ENCODE measurements around the gene MAP3K3.

MAP3K3 gene

DNA sequence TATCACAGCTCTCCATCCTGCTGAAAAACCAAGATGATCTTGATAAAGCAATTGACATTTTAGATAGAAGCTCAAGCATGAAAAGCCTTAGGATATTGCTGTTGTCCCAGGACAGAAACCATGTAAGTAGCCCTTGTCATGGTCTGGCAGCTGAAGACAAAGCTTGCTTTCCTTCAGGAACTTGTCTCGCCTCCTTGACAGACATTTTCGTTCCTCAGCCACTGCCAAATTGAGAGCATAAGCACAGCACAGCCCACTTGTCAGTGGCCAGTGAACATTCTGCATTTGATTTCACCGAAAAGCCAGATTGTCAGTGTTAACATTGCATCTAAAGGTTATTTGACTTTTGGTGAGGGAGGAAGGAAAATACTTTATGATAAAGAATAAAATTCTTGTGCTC lies 35.6 kb downstream of the MAP3K3 start:
- DNase-seq = no peak

DNA sequence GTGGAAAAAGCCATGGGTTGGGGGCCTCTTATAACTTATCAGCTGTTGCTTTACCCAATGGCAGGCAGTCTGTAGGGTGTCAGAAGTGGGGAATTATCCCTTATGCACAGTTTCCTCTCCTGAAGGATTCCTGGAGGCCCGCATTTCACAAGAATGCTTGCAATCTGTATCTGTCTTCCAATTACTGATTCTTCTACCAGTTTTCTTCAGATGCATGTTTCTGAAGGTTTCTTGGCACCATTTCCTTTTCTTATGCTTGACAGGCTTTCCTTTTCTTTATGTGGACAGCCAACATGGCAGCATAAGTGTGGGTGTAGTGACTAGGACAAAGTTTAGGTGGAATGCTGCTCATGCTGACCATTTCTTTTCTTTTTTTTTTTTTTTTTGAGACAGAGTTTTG lies 36.1 kb downstream of the MAP3K3 start:
- no peak for DNase-seq

DNA sequence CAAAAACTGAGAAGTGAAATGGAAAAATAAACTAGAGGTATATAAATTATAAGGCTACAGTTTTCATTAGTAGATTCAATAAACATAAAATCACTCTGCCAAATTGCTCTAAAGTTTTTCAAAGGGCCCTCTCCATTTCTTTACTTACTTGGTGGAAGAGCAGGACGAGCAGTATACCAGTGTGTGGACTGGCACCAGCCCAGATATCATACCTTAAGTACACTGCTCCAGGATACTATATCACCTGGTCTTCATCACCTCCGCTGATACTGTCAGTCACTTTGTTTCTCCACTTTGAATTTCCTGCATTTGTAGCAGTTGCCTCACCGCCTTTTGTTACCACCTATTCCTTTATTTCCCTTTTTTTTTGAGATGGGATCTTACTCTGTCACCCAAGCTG lies 37.6 kb downstream of the MAP3K3 start:
- no peak for DNase-seq

DNA sequence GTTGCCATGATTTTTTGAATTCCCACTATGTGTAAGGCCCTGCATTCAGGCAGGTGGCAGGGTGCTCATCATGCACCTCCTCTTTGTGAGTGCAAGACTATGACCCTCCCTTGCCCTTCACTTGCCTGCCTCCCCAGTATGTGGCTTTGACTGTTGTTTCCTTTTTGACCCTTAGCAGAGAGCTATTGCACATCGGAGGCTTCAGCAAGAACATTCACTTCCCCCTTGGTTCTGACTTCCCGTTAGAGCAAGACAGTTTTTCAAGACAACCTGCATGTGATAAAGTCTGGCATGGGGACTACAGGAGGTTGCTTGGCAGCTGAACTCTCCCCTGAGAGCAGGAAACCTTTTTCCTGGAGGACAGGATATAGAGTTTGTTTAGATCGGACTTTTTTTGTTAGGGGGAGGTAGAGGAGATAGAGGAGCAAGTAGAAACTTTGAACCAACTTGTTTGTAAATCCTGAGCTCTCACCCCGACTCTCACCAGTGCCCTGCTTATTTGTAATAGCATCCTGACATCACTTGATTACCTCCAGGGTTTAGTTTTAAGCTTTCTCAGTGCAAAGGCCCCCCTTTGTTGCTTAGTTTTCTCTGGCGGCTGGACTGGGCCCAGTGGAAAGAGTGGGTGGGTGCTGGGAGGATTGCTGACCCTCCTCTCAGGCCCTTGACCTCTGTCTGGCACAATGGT lies 43.5 kb downstream of the MAP3K3 start:
- no peak for DNase-seq

GRCh38 chr17:63672856-63673255 lies 50.6 kb downstream of the MAP3K3 start:
- no peak for DNase-seq

DNA sequence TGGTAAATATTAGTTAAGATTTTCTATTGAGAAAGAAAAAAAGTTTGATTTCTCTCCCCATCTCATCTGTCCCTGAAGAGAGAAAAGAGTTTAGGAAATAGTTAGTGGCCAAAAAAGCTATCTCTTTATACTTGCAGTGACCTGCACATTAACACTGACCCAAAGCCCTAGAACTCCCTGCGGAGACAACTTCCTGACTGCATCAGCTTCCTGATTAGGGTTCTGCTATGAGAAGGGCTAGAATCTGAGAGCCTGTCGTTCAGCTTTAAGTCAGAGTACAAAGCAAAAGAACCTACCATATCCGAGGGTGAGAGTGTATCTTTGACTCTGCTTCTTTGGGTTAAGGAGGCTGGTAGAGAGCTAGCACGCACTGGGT lies 53.0 kb downstream of the MAP3K3 start:
- no peak for DNase-seq

- DNase-seq = no peak
Observed at GRCh38 chr17:63675607-63676546, 53.7 kb downstream of the MAP3K3 start.

DNA sequence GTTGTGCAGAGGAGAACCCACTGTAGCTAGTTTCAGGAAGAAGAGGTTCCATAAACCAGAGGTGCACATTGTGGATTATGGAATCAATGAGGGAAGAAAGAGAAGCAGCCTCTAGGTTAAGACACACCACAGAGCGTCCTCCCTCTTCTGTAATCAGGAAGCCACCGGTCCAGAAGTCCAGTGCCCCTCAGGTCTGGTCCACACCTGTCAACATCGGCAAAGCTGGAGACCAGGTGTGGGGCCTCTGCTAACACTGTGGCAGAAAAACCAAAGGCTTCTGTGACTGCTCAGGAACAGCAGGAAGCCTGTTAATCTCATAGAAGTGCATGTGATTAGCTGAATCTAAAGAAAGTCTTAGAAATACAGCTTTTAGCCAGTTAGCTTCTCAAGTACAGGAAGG lies 54.4 kb downstream of the MAP3K3 start:
- no peak for DNase-seq

- DNase-seq = no peak
Observed at GRCh38 chr17:63679214-63679613, 57.0 kb downstream of the MAP3K3 start.

GRCh38 chr17:63680700-63681099 lies 58.5 kb downstream of the MAP3K3 start:
- no peak for DNase-seq

- DNase-seq = no peak
Observed at GRCh38 chr17:63681530-63681929, 59.3 kb downstream of the MAP3K3 start.

DNA sequence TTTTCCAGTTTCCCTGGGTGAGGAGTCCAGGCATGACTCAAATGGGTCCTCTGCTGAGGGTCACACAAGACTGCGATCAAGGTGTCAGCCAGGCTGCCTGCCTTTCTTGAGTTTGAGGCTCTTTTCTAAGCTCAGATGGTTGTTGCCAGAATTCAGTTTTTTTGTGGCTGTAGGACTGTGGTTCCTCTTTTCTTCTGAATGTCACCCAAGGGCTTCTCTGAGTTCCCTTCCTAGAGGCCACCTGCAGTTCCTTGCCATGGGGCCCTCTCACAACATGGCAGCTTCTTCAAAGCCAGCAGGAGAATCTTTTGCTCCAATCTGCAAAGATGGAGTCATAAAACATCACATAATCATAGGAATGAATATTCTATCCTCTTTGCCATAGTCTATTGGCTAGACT lies 60.2 kb downstream of the MAP3K3 start:
- DNase-seq = no peak

DNA sequence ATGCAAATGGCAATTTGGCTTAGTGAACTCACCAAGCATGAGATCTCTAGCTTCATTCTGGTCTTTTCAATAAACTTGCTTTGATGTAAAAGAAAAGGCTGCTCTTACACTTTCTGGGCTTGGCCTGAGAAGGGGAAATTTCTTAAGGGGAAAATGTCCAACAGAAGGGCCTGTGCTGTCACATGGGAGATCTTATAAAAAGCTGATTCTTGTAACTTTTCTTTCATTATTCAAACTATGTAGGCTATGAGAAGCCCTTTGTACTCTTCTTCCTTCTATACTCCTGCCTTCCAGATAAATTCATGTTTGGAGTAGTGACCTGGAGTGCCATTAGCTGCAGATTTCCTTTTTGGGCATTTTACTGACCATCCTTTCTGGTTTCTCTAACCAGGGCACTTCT lies 60.8 kb downstream of the MAP3K3 start:
- DNase-seq = no peak

DNA sequence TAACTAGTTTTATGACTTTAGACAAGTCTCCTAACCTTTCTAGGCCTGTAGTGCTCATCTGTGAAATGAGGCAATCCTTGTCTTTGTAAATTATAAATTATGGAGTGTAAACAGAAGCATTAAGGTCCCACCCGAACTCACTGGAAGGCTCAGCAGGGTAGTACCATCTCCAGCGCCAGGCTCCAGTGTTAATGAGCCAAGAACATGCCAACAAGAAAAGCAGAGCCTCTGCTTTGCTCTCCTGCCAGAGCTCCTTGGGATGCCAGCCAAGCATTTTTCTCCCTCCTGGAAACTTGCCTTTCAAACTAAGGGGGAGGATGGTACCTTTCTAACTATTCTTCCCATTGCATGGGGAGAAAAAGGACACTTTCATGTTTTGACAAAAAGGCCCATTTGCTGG lies 62.8 kb downstream of the MAP3K3 start:
- DNase-seq = no peak

GRCh38 chr17:63685578-63685977 lies 63.4 kb downstream of the MAP3K3 start:
- DNase-seq = no peak

GRCh38 chr17:63686138-63686685 lies 64.0 kb downstream of the MAP3K3 start:
- no peak for DNase-seq

DNA sequence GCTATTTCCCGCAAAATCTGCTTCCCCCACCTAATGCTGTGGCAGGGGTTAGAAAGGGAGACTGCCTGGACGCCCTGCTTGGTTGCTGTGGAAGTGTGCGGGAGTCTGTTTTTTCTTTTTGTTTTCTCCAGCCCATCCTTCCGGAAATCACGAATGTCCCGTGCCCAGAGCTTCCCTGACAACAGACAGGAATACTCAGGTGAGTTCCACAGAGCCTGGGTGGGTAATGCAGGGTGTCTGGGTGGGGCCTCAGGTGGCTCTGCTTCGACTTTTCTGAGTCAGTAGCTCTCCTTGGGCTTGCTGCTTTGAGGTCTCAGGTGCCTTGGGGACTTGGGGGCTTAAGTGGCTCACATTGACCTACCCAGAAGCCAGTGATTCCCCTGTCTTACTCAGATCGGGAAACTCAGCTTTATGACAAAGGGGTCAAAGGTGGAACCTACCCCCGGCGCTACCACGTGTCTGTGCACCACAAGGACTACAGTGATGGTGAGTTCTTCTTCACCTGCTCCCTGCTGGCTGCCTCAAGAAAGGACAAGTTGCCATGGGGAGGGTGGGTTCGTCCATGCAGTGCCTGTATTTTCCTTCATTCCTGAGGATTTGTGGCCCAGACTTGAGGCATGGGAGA lies 66.3 kb downstream of the MAP3K3 start:
- DNase-seq = no peak

DNA sequence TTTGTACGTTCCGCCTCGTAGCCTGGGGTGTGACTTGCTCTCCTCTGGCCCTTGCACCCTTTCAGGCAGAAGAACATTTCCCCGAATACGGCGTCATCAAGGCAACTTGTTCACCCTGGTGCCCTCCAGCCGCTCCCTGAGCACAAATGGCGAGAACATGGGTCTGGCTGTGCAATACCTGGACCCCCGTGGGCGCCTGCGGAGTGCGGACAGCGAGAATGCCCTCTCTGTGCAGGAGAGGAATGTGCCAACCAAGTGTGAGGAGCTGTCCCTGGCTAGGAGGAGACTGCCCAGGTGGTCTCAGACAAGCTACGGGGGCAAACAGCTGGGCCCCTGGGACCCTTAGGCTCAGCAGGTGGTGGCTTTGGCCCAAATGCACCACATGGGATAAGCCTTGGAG lies 67.3 kb downstream of the MAP3K3 start:
- DNase-seq = no peak

DNA sequence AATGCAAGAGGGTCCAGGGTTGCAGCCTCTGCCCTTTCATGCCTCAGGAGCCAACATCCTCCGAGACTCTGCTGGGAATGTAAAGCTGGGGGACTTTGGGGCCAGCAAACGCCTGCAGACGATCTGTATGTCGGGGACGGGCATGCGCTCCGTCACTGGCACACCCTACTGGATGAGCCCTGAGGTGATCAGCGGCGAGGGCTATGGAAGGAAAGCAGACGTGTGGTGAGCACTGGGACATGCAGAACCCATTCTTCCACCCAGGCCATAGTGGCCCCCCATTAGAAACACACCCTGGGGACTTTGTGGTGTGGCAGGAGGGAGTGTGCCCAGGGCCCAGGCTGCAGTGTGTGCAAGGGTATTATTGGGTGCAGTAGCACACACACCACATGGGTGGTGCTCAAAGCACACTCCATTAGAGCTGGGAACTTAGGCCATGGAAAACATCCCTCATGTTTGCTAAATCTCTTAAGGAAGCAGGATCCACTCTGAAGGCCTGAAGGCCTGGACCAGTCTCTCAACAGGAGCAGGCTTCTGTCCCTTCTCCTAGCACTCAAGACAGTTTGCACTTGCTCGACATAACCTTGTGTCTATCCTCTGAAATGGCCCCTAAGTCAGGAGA lies 70.1 kb downstream of the MAP3K3 start:
- DNase-seq = no peak

DNA sequence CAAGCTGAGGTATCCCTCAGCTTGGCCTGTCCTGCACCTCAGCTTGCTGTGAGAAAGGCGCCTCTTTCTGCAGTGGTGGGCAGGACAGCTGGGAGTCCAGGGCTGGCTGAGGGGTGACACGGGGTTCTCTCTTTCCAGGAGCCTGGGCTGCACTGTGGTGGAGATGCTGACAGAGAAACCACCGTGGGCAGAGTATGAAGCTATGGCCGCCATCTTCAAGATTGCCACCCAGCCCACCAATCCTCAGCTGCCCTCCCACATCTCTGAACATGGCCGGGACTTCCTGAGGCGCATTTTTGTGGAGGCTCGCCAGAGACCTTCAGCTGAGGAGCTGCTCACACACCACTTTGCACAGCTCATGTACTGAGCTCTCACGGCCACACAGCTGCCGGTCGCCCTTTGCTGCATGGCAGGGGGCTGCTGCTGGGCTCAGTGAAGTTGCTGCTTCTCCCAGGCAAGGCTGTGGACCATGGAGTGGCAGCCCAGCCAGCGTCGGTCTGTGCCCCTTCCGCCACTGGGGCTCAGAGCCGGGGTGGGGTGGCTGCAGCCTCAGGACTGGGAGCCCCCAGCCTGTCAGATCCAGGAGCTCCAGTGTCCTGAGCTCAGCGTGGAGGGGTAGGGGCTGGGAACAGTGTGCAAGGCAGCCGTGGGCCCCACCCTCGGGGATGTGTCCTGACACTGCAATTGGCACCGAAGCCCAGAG lies 71.3 kb downstream of the MAP3K3 start:
- DNase-seq = no peak

- peak; percentile 24 for DNase-seq
Observed at GRCh38 chr17:63694229-63694949, 72.2 kb downstream of the MAP3K3 start.

Data from activated CD4-positive, alpha-beta T cell treated with anti-CD3 and anti-CD28 coated beads, Interleukin-2, Interleukin-6, amounts not matched to agents 100 ng/mL and 50 ng/mL, durations not matched to agents 16 hours and 8 hours (primary cell).